Effector CD8-positive, alpha-beta T cell (primary cell): ENCODE data around the gene BTF3.

Source experiments
- DNase-seq: peaks from one replicate; lab custom pipeline; 2025; lab: John Stamatoyannopoulos, UW

BTF3 gene

GRCh38 chr5:73523861-73524260 lies 25.6 kb downstream of the BTF3 start:
- no peak for DNase-seq

GRCh38 chr5:73525606-73526203 lies 27.5 kb downstream of the BTF3 start:
- no peak for DNase-seq

GRCh38 chr5:73528248-73528647 lies 30.0 kb downstream of the BTF3 start:
- DNase-seq, result no peak

GRCh38 chr5:73529081-73529480 lies 30.8 kb downstream of the BTF3 start:
- no peak for DNase-seq

- DNase-seq, result no peak
Measured at GRCh38 chr5:73531356-73531755, 33.1 kb downstream of the BTF3 start.

DNA sequence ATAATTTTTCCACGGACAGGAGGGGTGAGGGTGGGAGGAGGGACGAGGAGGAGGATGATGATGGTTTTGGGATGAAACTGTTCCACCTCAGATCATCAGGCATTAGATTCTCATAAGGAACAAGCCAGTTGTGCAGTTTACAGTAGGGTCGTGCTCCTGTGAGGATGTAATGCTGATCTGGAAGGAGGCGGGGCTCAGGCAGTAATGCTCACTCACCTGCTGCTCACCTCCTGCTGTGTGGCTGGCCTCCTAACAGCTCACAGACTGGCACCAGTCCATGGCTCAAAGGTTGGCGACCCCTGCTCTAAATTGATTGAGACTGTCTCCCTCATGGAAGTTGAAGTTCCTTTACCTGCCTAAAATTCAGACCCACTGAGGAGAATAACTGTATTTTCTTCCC lies 34.0 kb downstream of the BTF3 start:
- DNase-seq, result no peak

DNA sequence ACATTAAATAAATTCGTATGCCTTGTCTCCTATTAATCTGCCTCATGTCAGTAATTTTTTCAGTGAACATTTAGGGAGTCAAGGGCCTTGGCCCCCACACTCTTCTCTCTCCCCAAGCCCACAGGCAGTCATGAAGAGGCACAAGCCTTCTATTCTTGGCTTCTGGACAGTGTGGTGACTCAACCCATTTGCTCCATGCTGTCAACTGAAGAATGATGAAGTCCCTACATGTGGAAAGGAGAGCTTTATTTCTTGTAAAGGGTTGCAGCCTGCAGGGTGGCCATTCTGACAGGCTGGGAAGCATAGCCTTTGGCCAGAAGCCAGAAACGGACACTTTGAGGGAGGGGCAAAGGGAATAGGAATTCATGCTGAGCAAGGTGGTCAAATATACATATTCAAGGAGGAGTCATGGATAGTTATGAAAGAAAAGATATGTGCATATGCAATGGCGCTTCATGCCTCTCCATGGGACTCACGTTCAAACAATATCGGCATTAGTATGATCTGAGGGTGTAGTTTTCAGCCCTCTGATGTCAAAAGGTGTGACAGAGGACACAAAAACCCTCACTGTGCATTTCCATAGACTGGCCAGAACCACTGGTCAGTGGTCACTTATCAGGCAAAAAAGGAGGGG lies 35.9 kb downstream of the BTF3 start:
- no peak for DNase-seq

- no peak for DNase-seq
Measured at GRCh38 chr5:73534971-73535370, 36.7 kb downstream of the BTF3 start.

- no peak for DNase-seq
Measured at GRCh38 chr5:73539730-73540129, 41.5 kb downstream of the BTF3 start.

- no peak for DNase-seq
Measured at GRCh38 chr5:73540192-73540591, 42.0 kb downstream of the BTF3 start.

DNA sequence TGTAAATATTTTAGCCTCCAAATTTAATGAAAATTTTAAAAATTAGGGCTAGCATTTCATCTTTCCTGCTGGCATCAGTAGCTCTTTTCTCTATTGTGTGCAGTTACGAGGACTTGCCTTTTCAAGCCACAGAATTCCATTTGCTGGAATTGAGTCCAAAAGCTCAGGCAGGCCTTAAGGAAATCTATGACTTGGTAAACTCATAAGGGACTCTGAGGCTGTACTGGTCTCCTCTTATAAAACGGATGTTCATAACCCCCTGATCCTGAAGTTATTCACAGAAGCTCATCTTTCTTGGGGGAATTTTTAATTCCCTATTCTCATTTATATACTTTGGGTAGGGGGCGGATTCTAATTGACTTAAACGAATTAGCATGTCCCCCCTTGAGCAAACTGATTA lies 43.8 kb downstream of the BTF3 start:
- DNase-seq, result no peak

- DNase-seq, result no peak
Measured at GRCh38 chr5:73544429-73545402, 46.5 kb downstream of the BTF3 start.

DNA sequence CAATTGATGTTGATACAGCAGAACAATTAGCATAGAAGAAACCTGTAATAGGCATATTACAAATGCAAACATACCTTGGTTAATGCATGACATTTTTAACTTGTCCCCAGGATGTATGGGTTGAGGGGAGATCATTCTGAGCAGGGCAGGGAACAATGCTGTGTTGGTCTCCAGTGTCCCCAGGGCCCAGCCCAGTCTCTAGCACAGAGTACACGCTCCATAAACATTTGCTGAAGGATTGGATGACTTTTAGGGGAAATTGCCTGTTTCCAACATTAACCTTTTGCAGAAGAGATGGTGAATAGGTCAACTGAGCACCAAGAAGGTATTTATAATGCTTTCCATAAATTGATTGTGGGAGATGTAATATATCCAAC lies 47.1 kb downstream of the BTF3 start:
- no peak for DNase-seq

- DNase-seq, result no peak
Measured at GRCh38 chr5:73550016-73550415, 51.8 kb downstream of the BTF3 start.

- DNase-seq, result no peak
Measured at GRCh38 chr5:73552642-73553041, 54.4 kb downstream of the BTF3 start.
